OCI-LY3 (cell line): Measurements from ENCODE around the gene LAT.

Experiments
- H2AFZ ChIP-seq: fragments of 200-600, 300-600 bp; shearing (Covaris generic); 2 replicates; pipeline ENCODE4 v1.6.0; 2014; ENCODE audit warnings: antibody characterized with exemption, low read depth, low read length
- H3K27ac ChIP-seq: fragments of 200-600, 300-600 bp; sonication (generic); 2 replicates; pipeline ENCODE4 v1.5.1; 2014; ENCODE audit warnings: mild to moderate bottlenecking, low read length, moderate library complexity, mixed read lengths
- H3K27me3 ChIP-seq: fragments of 200-600, 300-600 bp; sonication (generic); 2 replicates; pipeline ENCODE4 v1.6.1; 2014; ENCODE audit warnings: low read depth, low read length, mixed read lengths
- H3K36me3 ChIP-seq: fragments of 200-600, 300-600 bp; sonication (generic); replicated peaks from 2 replicates; pipeline ENCODE3; 2014; ENCODE audit warnings: low read depth, low read length, mixed read lengths
- H3K4me1 ChIP-seq: fragments of 300-600, 200-600 bp; sonication (generic); 2 replicates; pipeline ENCODE4 v1.6.1; 2014; ENCODE audit warnings: low read length, mixed read lengths
- H3K4me2 ChIP-seq: fragments of 200-600, 300-600 bp; sonication (generic); 2 replicates; pipeline ENCODE4 v1.6.1; 2014; ENCODE audit warnings: low read length, mixed read lengths
- H3K4me3 ChIP-seq: fragments of 300-600, 200-600 bp; sonication (generic); 2 replicates; pipeline ENCODE4 v1.5.1; 2014; ENCODE audit warnings: antibody characterized with exemption, mild to moderate bottlenecking, low read length, moderate library complexity
- H3K79me2 ChIP-seq: fragments of 300-600, 200-600 bp; shearing (Covaris generic); 2 replicates; pipeline ENCODE4 v1.6.1; 2014; ENCODE audit warnings: mild to moderate bottlenecking, low read length, mixed read lengths
- H3K9ac ChIP-seq: fragments of 300-600, 200-600 bp; shearing (Covaris generic); 2 replicates; pipeline ENCODE4 v1.6.0; 2014; ENCODE audit warnings: mild to moderate bottlenecking, low read length, moderate library complexity
- H3K9me3 ChIP-seq: fragments of 200-600, 300-600 bp; shearing (Covaris generic); 2 replicates; pipeline ENCODE4 v1.6.1; 2014; ENCODE audit warnings: low read length, mixed read lengths; ENCODE audit not compliant: insufficient read depth
- H4K20me1 ChIP-seq: fragments of 200-600, 300-600 bp; sonication (generic); 2 replicates; pipeline ENCODE4 v1.6.1; 2016; ENCODE audit warnings: low read length, mixed read lengths; ENCODE audit not compliant: insufficient read depth
- EZH2phosphoT487 ChIP-seq: fragments of 200-600 bp; shearing (Covaris generic); IDR thresholded peaks from 2 replicates; pipeline ENCODE4 v1.6.1; 2018; ENCODE audit warnings: antibody characterized with exemption, mixed run types, low read depth
- TF ChIP-seq, protein P1 (sequence below): fragments of 200-600, 300-600 bp; sonication (generic); IDR thresholded peaks from 2 replicates; pipeline ENCODE4 v1.5.1; 2014; ENCODE audit warnings: antibody characterized with exemption, low read length, low read depth

Gene LAT, protein sequence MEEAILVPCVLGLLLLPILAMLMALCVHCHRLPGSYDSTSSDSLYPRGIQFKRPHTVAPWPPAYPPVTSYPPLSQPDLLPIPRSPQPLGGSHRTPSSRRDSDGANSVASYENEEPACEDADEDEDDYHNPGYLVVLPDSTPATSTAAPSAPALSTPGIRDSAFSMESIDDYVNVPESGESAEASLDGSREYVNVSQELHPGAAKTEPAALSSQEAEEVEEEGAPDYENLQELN

DNA sequence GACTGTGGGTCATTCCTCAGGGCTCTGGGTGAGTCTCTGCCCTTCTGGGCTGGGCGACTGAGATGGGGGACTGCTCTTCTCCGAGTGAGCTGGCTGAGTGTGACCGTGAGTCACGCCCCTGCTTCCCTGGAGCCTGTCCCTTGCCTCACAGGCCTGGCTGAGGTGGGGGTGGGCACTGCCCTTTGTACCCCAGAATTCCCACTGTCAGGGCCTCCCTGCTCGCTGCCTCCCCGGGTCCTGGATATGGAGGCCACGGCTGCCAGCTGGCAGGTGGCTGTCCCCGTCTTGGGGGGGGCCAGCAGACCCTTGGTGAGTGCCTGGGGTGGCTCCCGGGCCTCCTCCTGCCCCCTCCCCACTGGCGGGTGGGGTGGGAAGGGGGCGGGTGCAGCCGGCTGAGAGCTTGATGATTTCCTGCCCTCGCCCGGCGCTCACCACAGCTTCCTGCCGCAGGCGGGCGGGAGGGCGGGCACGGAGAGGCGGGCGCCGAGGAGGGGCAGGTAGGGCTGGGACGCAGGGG lies at the start of gene LAT:
Gene LAT (plus strand): TSS at position 434 of the 517 bp plus-strand sequence. CDS start 366 bp downstream, outside the sequence.
- Histone ChIP-seq H3K36me3 (peaks cover 20% of the 10 kb centered on the region), H3K4me3 (no peak within 1 kb of the TSS), H3K4me1 (no peaks in the 10 kb centered on the region), H3K79me2 (no peaks in the 10 kb centered on the region), H3K9me3 (no peaks in the 10 kb centered on the region), H3K27ac (no peak within 1 kb of the TSS), H3K9ac (no peak within 1 kb of the TSS), H4K20me1 (no peaks in the 10 kb centered on the region), H3K4me2 (no peak within 1 kb of the TSS), H3K27me3 (no peaks in the 10 kb centered on the region), H2AFZ (no peak within 1 kb of the TSS)
- TF ChIP-seq EZH2phosphoT487, result no peak
- TF ChIP-seq, protein P1, sequence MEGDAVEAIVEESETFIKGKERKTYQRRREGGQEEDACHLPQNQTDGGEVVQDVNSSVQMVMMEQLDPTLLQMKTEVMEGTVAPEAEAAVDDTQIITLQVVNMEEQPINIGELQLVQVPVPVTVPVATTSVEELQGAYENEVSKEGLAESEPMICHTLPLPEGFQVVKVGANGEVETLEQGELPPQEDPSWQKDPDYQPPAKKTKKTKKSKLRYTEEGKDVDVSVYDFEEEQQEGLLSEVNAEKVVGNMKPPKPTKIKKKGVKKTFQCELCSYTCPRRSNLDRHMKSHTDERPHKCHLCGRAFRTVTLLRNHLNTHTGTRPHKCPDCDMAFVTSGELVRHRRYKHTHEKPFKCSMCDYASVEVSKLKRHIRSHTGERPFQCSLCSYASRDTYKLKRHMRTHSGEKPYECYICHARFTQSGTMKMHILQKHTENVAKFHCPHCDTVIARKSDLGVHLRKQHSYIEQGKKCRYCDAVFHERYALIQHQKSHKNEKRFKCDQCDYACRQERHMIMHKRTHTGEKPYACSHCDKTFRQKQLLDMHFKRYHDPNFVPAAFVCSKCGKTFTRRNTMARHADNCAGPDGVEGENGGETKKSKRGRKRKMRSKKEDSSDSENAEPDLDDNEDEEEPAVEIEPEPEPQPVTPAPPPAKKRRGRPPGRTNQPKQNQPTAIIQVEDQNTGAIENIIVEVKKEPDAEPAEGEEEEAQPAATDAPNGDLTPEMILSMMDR, result no peak

DNA sequence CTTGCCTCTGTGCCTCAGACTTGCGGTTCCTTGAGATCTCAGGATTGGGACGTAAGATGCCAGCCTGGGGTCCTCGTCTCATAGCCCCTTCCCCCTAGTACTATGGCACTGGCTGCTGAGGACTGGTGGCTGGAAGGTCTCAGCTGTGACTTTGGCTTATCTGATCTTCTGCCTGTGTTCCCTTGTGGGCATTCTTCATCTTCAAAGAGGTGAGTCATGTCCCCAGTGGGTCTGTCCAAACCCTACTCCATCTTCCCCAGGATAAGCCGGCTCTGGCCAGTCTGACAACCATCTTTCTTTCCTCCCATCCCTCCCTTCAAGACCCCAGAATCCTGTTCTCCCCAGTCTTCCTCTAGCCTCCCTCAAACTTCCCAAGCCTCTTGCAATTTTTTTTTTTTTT lies 49.5 kb upstream of the LAT start:
- H3K27me3 ChIP-seq, result no peaks in the 10 kb centered on the region
- peaks cover 17% of the 10 kb centered on the region for H3K4me1 ChIP-seq
- no peak overlapping the region for H3K4me2 ChIP-seq
- no peaks in the 10 kb centered on the region for H3K79me2 ChIP-seq
- H4K20me1 ChIP-seq, result no peaks in the 10 kb centered on the region
- no peak overlapping the region for H3K4me3 ChIP-seq
- no peaks in the 10 kb centered on the region for H3K9me3 ChIP-seq
- H3K36me3 ChIP-seq, result no peaks in the 10 kb centered on the region
- TF ChIP-seq EZH2phosphoT487, result no peak
- TF ChIP-seq, protein P1, result no peak
- H3K9ac ChIP-seq, result no peak overlapping the region
- H2AFZ ChIP-seq, result no peak overlapping the region
- H3K27ac ChIP-seq, result no peak overlapping the region

DNA sequence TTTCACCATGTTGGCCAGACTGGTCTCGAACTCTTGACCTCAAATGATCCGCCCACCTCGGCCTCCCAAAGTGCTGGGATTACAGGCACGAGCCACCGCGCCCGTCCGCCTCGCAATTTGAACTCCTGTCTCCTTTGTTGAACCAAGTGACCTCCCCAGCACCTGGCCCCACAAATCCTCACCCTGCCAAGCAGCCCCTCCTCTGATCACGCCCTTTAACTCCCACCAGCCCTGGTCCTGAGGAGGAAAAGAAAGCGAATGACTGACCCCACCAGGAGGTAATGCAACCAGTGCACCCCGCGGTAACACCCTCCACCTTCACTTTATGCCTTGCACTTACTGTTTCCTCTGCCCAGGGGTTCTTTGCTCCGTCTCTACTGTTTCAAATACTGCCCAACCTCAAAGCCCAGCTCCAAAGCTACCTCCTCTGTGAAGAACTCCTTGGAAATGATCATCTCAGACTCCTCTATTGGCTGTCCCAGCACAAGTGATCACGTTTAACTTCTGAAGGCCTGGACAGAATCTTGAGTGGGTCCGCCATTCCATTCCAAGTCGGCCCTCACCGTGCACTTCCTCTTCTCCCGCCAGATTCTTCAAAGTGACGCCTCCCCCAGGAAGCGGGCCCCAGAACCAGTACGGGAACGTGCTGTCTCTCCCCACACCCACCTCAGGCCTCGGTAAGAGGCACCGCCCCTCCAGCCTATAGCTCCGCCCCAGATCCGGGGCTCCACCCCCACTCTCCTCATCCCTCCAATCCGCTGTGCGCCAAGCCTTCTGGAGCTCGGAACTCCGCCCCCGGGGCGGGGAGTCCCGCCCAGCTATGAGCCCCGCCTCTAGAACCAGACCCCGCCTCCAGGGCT lies 48.7 kb upstream of the LAT start:
- TF ChIP-seq, protein P1, result no peak
- no peak for TF ChIP-seq EZH2phosphoT487
- Histone ChIP-seq H3K4me2 (no peak overlapping the region), H3K27ac (no peak overlapping the region), H3K36me3 (no peaks in the 10 kb centered on the region), H3K27me3 (no peaks in the 10 kb centered on the region), H3K4me1 (peaks cover 9% of the 10 kb centered on the region), H4K20me1 (no peaks in the 10 kb centered on the region), H2AFZ (no peak overlapping the region), H3K79me2 (no peaks in the 10 kb centered on the region), H3K9me3 (no peaks in the 10 kb centered on the region), H3K9ac (no peak overlapping the region), H3K4me3 (no peak overlapping the region)

DNA sequence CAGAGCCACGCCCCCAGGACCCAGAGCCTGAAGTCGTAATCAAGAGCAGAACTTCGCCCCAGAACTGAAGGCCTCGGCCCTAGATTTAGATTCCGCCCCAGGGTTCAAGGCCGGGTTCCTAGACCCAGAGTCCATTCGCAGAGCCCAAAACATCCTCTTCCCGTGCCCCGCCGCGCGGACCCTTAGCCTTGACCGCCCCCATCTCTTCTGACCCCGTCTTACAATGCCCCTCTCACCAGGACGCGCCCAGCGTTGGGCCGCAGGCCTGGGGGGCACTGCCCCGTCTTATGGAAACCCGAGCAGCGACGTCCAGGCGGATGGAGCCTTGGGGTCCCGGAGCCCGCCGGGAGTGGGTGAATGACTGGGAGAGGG lies 48.1 kb upstream of the LAT start:
- Histone ChIP-seq H3K9ac (no peak overlapping the region), H2AFZ (no peak overlapping the region), H3K9me3 (no peaks in the 10 kb centered on the region), H3K4me1 (0 out of 2 replicates have a peak, but pooled peaks cover 3% of the 10 kb centered on the region), H3K4me2 (no peak overlapping the region), H3K36me3 (no peaks in the 10 kb centered on the region), H4K20me1 (no peaks in the 10 kb centered on the region), H3K79me2 (no peaks in the 10 kb centered on the region), H3K4me3 (no peak overlapping the region), H3K27me3 (no peaks in the 10 kb centered on the region), H3K27ac (no peak overlapping the region)
- TF ChIP-seq, protein P1, result no peak
- TF ChIP-seq EZH2phosphoT487, result no peak
